Neural progenitor cell (in vitro differentiated cells): ENCODE results near the gene OR11A1.

Experiments used
- EZH2phosphoT487 ChIP-seq: fragments of 200-600 bp; sonication (generic); IDR thresholded peaks from 2 replicates; pipeline ENCODE4 v1.6.1; 2017; ENCODE audit warnings: antibody characterized with exemption
- TF ChIP-seq, protein P1 (sequence below): fragments of 200-600 bp; sonication (generic); IDR thresholded peaks from 2 replicates; pipeline ENCODE4 v1.5.1; 2017; ENCODE audit warnings: antibody characterized with exemption, mild to moderate bottlenecking

DNA sequence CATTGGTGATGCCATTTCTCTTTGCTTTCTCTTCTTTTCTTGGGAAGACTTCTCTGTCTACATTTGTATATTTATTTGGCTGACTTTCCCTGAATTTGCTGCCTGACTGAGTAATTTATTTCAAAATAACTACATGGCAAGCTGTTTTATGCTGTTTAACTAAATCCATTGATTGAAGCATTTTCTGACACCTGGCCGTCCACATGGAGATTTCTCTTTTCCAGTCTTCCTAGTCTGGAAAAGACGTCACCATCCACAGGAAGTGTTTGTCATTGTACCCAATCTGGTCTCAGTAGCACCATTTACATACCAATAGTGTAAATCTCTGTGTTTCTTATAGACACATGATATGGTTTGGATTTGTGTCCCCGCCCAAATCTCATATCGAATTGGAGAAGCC, 40.1 kb upstream of the OR11A1 start:
- TF ChIP-seq, protein P1, sequence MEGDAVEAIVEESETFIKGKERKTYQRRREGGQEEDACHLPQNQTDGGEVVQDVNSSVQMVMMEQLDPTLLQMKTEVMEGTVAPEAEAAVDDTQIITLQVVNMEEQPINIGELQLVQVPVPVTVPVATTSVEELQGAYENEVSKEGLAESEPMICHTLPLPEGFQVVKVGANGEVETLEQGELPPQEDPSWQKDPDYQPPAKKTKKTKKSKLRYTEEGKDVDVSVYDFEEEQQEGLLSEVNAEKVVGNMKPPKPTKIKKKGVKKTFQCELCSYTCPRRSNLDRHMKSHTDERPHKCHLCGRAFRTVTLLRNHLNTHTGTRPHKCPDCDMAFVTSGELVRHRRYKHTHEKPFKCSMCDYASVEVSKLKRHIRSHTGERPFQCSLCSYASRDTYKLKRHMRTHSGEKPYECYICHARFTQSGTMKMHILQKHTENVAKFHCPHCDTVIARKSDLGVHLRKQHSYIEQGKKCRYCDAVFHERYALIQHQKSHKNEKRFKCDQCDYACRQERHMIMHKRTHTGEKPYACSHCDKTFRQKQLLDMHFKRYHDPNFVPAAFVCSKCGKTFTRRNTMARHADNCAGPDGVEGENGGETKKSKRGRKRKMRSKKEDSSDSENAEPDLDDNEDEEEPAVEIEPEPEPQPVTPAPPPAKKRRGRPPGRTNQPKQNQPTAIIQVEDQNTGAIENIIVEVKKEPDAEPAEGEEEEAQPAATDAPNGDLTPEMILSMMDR, result no peak
- no peak for TF ChIP-seq EZH2phosphoT487
